SK-N-SH treated with all-trans-retinoic acid at 6 μM for 48 hours (cell line): Measurements from ENCODE around the gene STRA6.

Experiments used
- ATAC-seq: fragments of 200-7000 bp; cut with Tn5 transposase; 3 replicates; pipeline ENCODE4 v1.9.1; 2020; ENCODE audit warnings: mild to moderate bottlenecking, moderate library complexity
- ARNTL ChIP-seq: fragments of 450-650 bp; formaldehyde crosslinking; IDR thresholded peaks from 2 replicates; pipeline ENCODE4 v1.5.0; 2020; ENCODE audit warnings: low read depth, mild to moderate bottlenecking, moderate library complexity, borderline replicate concordance
- CREB5 ChIP-seq: fragments of 250-450 bp; sonication (Bioruptor Pico); IDR thresholded peaks from 2 replicates; pipeline ENCODE4 v1.5.1; 2020; ENCODE audit warnings: low read depth, mild to moderate bottlenecking, moderate library complexity
- CSDC2 ChIP-seq: fragments of 250-450 bp; sonication (Bioruptor Pico); IDR thresholded peaks from 2 replicates; pipeline ENCODE4 v1.5.0; 2020; ENCODE audit warnings: mild to moderate bottlenecking, moderate library complexity
- ESRRG ChIP-seq: fragments of 250-450 bp; sonication (Bioruptor Pico); IDR thresholded peaks from 2 replicates; pipeline ENCODE4 v1.6.1; 2021; ENCODE audit warnings: mild to moderate bottlenecking
- GLIS3 ChIP-seq: fragments of 250-450 bp; sonication (Bioruptor Pico); IDR thresholded peaks from 2 replicates; pipeline ENCODE4 v1.5.0; 2020; ENCODE audit warnings: mild to moderate bottlenecking, moderate library complexity
- ISL1 ChIP-seq: fragments of 250-450 bp; sonication (Bioruptor Pico); IDR thresholded peaks from 2 replicates; pipeline ENCODE4 v2.1.2; 2022; ENCODE audit warnings: mild to moderate bottlenecking, moderate library complexity
- OSR1 ChIP-seq: fragments of 250-450 bp; sonication (Bioruptor Pico); IDR thresholded peaks from 2 replicates; pipeline ENCODE4 v1.8.0; 2022; ENCODE audit warnings: moderate library complexity, mild to moderate bottlenecking, inconsistent platforms
- POU6F1 ChIP-seq: fragments of 250-450 bp; sonication (Bioruptor Pico); IDR thresholded peaks from 2 replicates; pipeline ENCODE4 v1.8.0; 2021; ENCODE audit warnings: low read depth, mild to moderate bottlenecking, moderate library complexity, borderline replicate concordance
- PPARA ChIP-seq: fragments of 250-450 bp; sonication (Bioruptor Pico); IDR thresholded peaks from 2 replicates; pipeline ENCODE4 v1.5.0; 2020; ENCODE audit warnings: mild to moderate bottlenecking, borderline replicate concordance
- SNAI2 ChIP-seq: fragments of 250-450 bp; sonication (Bioruptor Pico); IDR thresholded peaks from 2 replicates; pipeline ENCODE4 v1.5.0; 2020; ENCODE audit warnings: mild to moderate bottlenecking, moderate library complexity
- TCF4 ChIP-seq: fragments of 250-450 bp; sonication (Bioruptor Pico); IDR thresholded peaks from 2 replicates; pipeline ENCODE4 v1.8.0; 2021; ENCODE audit warnings: mild to moderate bottlenecking, moderate library complexity, borderline replicate concordance
- TOX ChIP-seq: fragments of 250-450 bp; sonication (Bioruptor Pico); IDR thresholded peaks from 2 replicates; pipeline ENCODE4 v1.8.0; 2021; ENCODE audit warnings: mild to moderate bottlenecking, moderate library complexity, borderline replicate concordance
- TSHZ2 ChIP-seq: fragments of 250-450 bp; sonication (Bioruptor Pico); IDR thresholded peaks from 2 replicates; pipeline ENCODE4 v1.5.0; 2020; ENCODE audit warnings: mild to moderate bottlenecking, moderate library complexity
- ZC3H10 ChIP-seq: fragments of 250-450 bp; sonication (Bioruptor Pico); IDR thresholded peaks from 2 replicates; pipeline ENCODE4 v1.5.1; 2021; ENCODE audit warnings: mild to moderate bottlenecking, moderate library complexity
- ZFP3 ChIP-seq: fragments of 250-450 bp; sonication (Bioruptor Pico); IDR thresholded peaks from 2 replicates; pipeline ENCODE4 v1.5.0; 2020; ENCODE audit warnings: mild to moderate bottlenecking, moderate library complexity
- ZFP30 ChIP-seq: fragments of 450-650 bp; formaldehyde crosslinking; IDR thresholded peaks from 2 replicates; pipeline ENCODE4 v1.5.0; 2022; ENCODE audit warnings: mild to moderate bottlenecking, moderate library complexity
- ZNF565 ChIP-seq: fragments of 450-650 bp; formaldehyde crosslinking; conservative IDR thresholded peaks from 2 replicates; pipeline ENCODE4 v1.5.0; 2020; ENCODE audit warnings: low read depth, mild to moderate bottlenecking, moderate library complexity
- ZNF8 ChIP-seq: fragments of 450-650 bp; formaldehyde crosslinking; IDR thresholded peaks from 2 replicates; pipeline ENCODE4 v1.5.0; 2020; ENCODE audit warnings: mild to moderate bottlenecking, moderate library complexity

The STRA6 gene

GRCh38 chr15:74134387-74135027 lies 68.1 kb downstream of the STRA6 start:
- ATAC-seq = no peak

GRCh38 chr15:74133694-74134386 lies 68.7 kb downstream of the STRA6 start:
- TF ChIP-seq ESRRG (CRISPR knock-in tag) = no peak
- no peak for TF ChIP-seq CREB5 (CRISPR knock-in tag)
- no peak for TF ChIP-seq SNAI2 (CRISPR knock-in tag)
- TF ChIP-seq OSR1 (CRISPR knock-in tag) = no peak
- no peak for TF ChIP-seq GLIS3 (CRISPR knock-in tag)
- no peak for TF ChIP-seq TSHZ2 (CRISPR knock-in tag)
- TF ChIP-seq ISL1 (CRISPR knock-in tag) = no peak
- TF ChIP-seq ZNF8 (CRISPR knock-in tag) = no peak
- no peak for TF ChIP-seq CSDC2
- no peak for TF ChIP-seq TCF4 (CRISPR knock-in tag)
- TF ChIP-seq PPARA = no peak
- TF ChIP-seq ZC3H10 (CRISPR knock-in tag) = no peak
- ATAC-seq = no peak

More at GRCh38 chr15:74134387-74135027, 68.1 kb downstream of the STRA6 start:
- TF ChIP-seq TOX (CRISPR knock-in tag) (no peak), ZC3H10 (CRISPR knock-in tag) (no peak), SNAI2 (CRISPR knock-in tag) (no peak), ZFP30 (CRISPR knock-in tag) (no peak), ISL1 (CRISPR knock-in tag) (no peak), CSDC2 (no peak), ZNF565 (no peak), ZFP3 (CRISPR knock-in tag) (no peak), POU6F1 (CRISPR knock-in tag) (no peak), ESRRG (CRISPR knock-in tag) (no peak), ZNF8 (CRISPR knock-in tag) (no peak), ARNTL (CRISPR knock-in tag) (no peak), CREB5 (CRISPR knock-in tag) (no peak), OSR1 (CRISPR knock-in tag) (no peak)
- TF ChIP-seq, all 23 proteins: peak for 0

- ATAC-seq = no peak
- TF ChIP-seq PPARA (no peak), GLIS3 (CRISPR knock-in tag) (no peak), SNAI2 (CRISPR knock-in tag) (no peak), POU6F1 (CRISPR knock-in tag) (no peak), CSDC2 (no peak), ZFP30 (CRISPR knock-in tag) (no peak), CREB5 (CRISPR knock-in tag) (no peak), ZFP3 (CRISPR knock-in tag) (no peak), TOX (CRISPR knock-in tag) (no peak), OSR1 (CRISPR knock-in tag) (no peak), ZNF565 (no peak), ARNTL (CRISPR knock-in tag) (no peak)
These were observed 69.6 kb downstream of the STRA6 start for GRCh38 chr15:74132681-74133651.
